Breast epithelium (tissue), 4 donors: ENCODE results near the gene CYP46A1. TPM values are rescaled to one million over a fixed set of nuclear protein-coding genes. Genes with fewer than 3 reads are reported as not detected.

Experiments used
- DNase-seq, 2 donors: peaks; one replicate each; pipeline ENCODE4 v3.0.0-alpha.2; 2019; ENCODE audit warnings: low spot score in 2 of 2
- H3K27ac ChIP-seq, 2 donors: fragments of 200-600 bp; sonication (generic) in 1 of 2; one replicate each; pipeline ENCODE4 v1.5.1; 2016 to 2019; ENCODE audit warnings: mild to moderate bottlenecking in 1 of 2
- H3K27me3 ChIP-seq, 2 donors: fragments of 200-600 bp; sonication (generic) in 1 of 2; one replicate each; pipeline versions ENCODE4 v1.5.1 to v1.6.0; 2017 to 2019; ENCODE audit warnings: control low read depth in 1 of 2, mild to moderate bottlenecking in 1 of 2
- H3K36me3 ChIP-seq: fragments of 200-600 bp; one replicate; pipeline ENCODE4 v1.5.1; 2019
- H3K4me1 ChIP-seq, 2 donors: fragments of 200-600 bp; sonication (generic); one replicate each; pipeline ENCODE4 v1.5.1; 2016 to 2019; ENCODE audit warnings: control low read depth in 1 of 2
- H3K4me3 ChIP-seq, 3 donors: fragments of 200-600 bp; sonication (generic); 1 replicate in 2 of 3; 2 replicates in 1 of 3; pipeline ENCODE4 v1.5.1; 2016 to 2019; ENCODE audit warnings: mild to moderate bottlenecking in 3 of 3, moderate library complexity in 2 of 3
- H3K9me3 ChIP-seq, 2 donors: fragments of 200-600 bp; sonication (generic) in 1 of 2; one replicate each; pipeline ENCODE4 v1.5.1; 2016 to 2019; ENCODE audit warnings: control low read depth in 1 of 2
- CTCF ChIP-seq, 3 donors: fragments of 450-650 bp; IDR thresholded peaks; one replicate each; pipeline ENCODE4 v1.5.1; 2016 to 2017; ENCODE audit warnings: antibody characterized with exemption in 3 of 3, mild to moderate bottlenecking in 3 of 3, moderate library complexity in 3 of 3
- POLR2A ChIP-seq: fragments of 450-650 bp; IDR thresholded peaks from one replicate; pipeline ENCODE4 v1.6.1; 2016; ENCODE audit warnings: antibody characterized with exemption, mild to moderate bottlenecking, moderate library complexity
- POLR2AphosphoS5 ChIP-seq, 3 donors: sonication (generic); formaldehyde crosslinking; IDR thresholded peaks; one replicate each; pipeline ENCODE4 v1.6.1; 2017; ENCODE audit warnings: antibody characterized with exemption in 3 of 3
- intact Hi-C: fragments of 100-400 bp; cut with DNase I; formaldehyde crosslinking; loops from one replicate; pipeline ENCODE4 v1.15.1; 2023; ENCODE audit warnings: low total_unique reads
- total RNA-seq, 3 donors: library from RNA; depleted of rRNA; stranded (reverse); fragments of >200 nt; gene quantifications; one replicate each; pipeline ENCODE4 v1.1.0, GENCODE V29; 2016

Gene CYP46A1
- total RNA-seq, 3 donors from 2014 or later: 1.6 to 5.2 (median 2.6) TPM

- TF ChIP-seq POLR2AphosphoS5 (IDR thresholded peaks at IDR 0.05) (no peak), CTCF (IDR thresholded peaks at IDR 0.05) (no peak), POLR2A (no peak)
- no peak for DNase-seq
- no peaks in the 10 kb centered on the region for H3K36me3 ChIP-seq
- peaks cover 0 to 4% of the 10 kb centered on the region in 2 donors for H3K4me1 ChIP-seq
- no peak overlapping the region for H3K4me3 ChIP-seq
- no peak overlapping the region for H3K27ac ChIP-seq
- H3K9me3 ChIP-seq: no peaks in the 10 kb centered on the region
- no peaks in the 10 kb centered on the region for H3K27me3 ChIP-seq
- intact Hi-C loops: no loop called here
These were observed 35.9 kb upstream of the CYP46A1 start for GRCh38 chr14:99648027-99648784.

- no peak overlapping the region for H3K4me3 ChIP-seq
- H3K9me3 ChIP-seq: no peaks in the 10 kb centered on the region
- intact Hi-C loops: no loop called here
- no peaks in the 10 kb centered on the region for H3K27me3 ChIP-seq
- no peak for DNase-seq
- peaks cover 0 to 4% of the 10 kb centered on the region in 2 donors for H3K4me1 ChIP-seq
- no peaks in the 10 kb centered on the region for H3K36me3 ChIP-seq
- no peak for TF ChIP-seq CTCF (IDR thresholded peaks at IDR 0.05)
- TF ChIP-seq POLR2A: no peak
- no peak for TF ChIP-seq POLR2AphosphoS5 (IDR thresholded peaks at IDR 0.05)
- no peak overlapping the region for H3K27ac ChIP-seq
These were observed 34.9 kb upstream of the CYP46A1 start for GRCh38 chr14:99649219-99649618.

- DNase-seq: no peak
- no peak overlapping the region for H3K4me3 ChIP-seq
- TF ChIP-seq CTCF (IDR thresholded peaks at IDR 0.05) (no peak), POLR2AphosphoS5 (IDR thresholded peaks at IDR 0.05) (no peak), POLR2A (no peak)
- no peaks in the 10 kb centered on the region for H3K9me3 ChIP-seq
- no peaks in the 10 kb centered on the region for H3K27me3 ChIP-seq
- intact Hi-C loops: no loop called here
- H3K4me1 ChIP-seq: peaks cover 0 to 4% of the 10 kb centered on the region in 2 donors
- no peak overlapping the region for H3K27ac ChIP-seq
- no peaks in the 10 kb centered on the region for H3K36me3 ChIP-seq
These were observed 34.5 kb upstream of the CYP46A1 start for GRCh38 chr14:99649643-99650042.

GRCh38 chr14:99650189-99650588 lies 33.9 kb upstream of the CYP46A1 start:
- intact Hi-C loops: no loop called here

More at GRCh38 chr14:99650189-99650588, 33.9 kb upstream of the CYP46A1 start:
- DNase-seq: no peak
- H3K27me3 ChIP-seq: no peaks in the 10 kb centered on the region
- no peaks in the 10 kb centered on the region for H3K9me3 ChIP-seq
- peaks cover 0 to 3% of the 10 kb centered on the region in 2 donors for H3K4me1 ChIP-seq
- H3K4me3 ChIP-seq: no peak overlapping the region
- TF ChIP-seq CTCF (IDR thresholded peaks at IDR 0.05) (no peak), POLR2A (no peak), POLR2AphosphoS5 (IDR thresholded peaks at IDR 0.05) (no peak)
- H3K36me3 ChIP-seq: no peaks in the 10 kb centered on the region
- no peak overlapping the region for H3K27ac ChIP-seq
